HG02610 (cell line): ENCODE data around the gene CDH22.

Experiments used
- ATAC-seq: cut with Tn5 transposase; IDR thresholded peaks from one replicate; pipeline ENCODE4 v1.9.1; 2021; ENCODE audit warnings: mild to moderate bottlenecking, moderate library complexity; ENCODE audit not compliant: unreplicated experiment

The CDH22 gene

GRCh38 chr20:46324960-46325703 lies 16.8 kb upstream of the CDH22 start:
- no peak for ATAC-seq

- ATAC-seq = no peak
Observed at GRCh38 chr20:46324379-46324778, 16.1 kb upstream of the CDH22 start.

- ATAC-seq = no peak
Observed at GRCh38 chr20:46323557-46323956, 15.3 kb upstream of the CDH22 start.

GRCh38 chr20:46322641-46323040 lies 14.3 kb upstream of the CDH22 start:
- no peak for ATAC-seq

GRCh38 chr20:46317685-46318177 lies 9.4 kb upstream of the CDH22 start:
- no peak for ATAC-seq

GRCh38 chr20:46316984-46317684 lies 8.8 kb upstream of the CDH22 start:
- no peak for ATAC-seq

- ATAC-seq = no peak
Observed at GRCh38 chr20:46315311-46315710, 7.0 kb upstream of the CDH22 start.

GRCh38 chr20:46312945-46313861 lies 4.9 kb upstream of the CDH22 start:
- ATAC-seq = no peak

GRCh38 chr20:46312075-46312944 lies 4.0 kb upstream of the CDH22 start:
- no peak for ATAC-seq

GRCh38 chr20:46311719-46312074 lies 3.4 kb upstream of the CDH22 start:
- ATAC-seq = no peak

- no peak for ATAC-seq
Observed at GRCh38 chr20:46311039-46311650, 2.8 kb upstream of the CDH22 start.

- ATAC-seq = no peak
Observed at GRCh38 chr20:46309945-46310344, 1.6 kb upstream of the CDH22 start.

- ATAC-seq = no peak
Observed at GRCh38 chr20:46307999-46308257, 370 bp downstream of the CDH22 start.

- ATAC-seq = no peak
Observed at GRCh38 chr20:46307139-46307998, 929 bp downstream of the CDH22 start.

GRCh38 chr20:46306743-46307138 lies 1.6 kb downstream of the CDH22 start:
- no peak for ATAC-seq

- ATAC-seq = no peak
Observed at GRCh38 chr20:46305973-46306360, 2.3 kb downstream of the CDH22 start.

GRCh38 chr20:46305331-46305972 lies 2.8 kb downstream of the CDH22 start:
- ATAC-seq = no peak

- no peak for ATAC-seq
Observed at GRCh38 chr20:46304852-46305251, 3.4 kb downstream of the CDH22 start.

- no peak for ATAC-seq
Observed at GRCh38 chr20:46304361-46304760, 3.9 kb downstream of the CDH22 start.
